CD4-positive, alpha-beta memory T cell (primary cell): Measurements from ENCODE around the gene SPON1. TPM values are rescaled to one million over a fixed set of nuclear protein-coding genes. Genes with fewer than 3 reads are reported as not detected.
A peak's percentile ranks its signal among the peaks of the same experiment; 100 is the strongest.

Experiments
- CTCF ChIA-PET: fragments of 350-600 bp; sonication (Branson Sonifier 250); formaldehyde crosslinking; loops from one replicate; lab custom pipeline; 2021; ENCODE audit warnings: inconsistent platforms; ENCODE audit not compliant: partially characterized antibody; lab: Charles Lee
- POLR2A ChIA-PET: fragments of 350-600 bp; sonication (Branson Sonifier 250); formaldehyde crosslinking; loops from one replicate; lab custom pipeline; 2021; ENCODE audit not compliant: partially characterized antibody; lab: Charles Lee
- DNase-seq, 5 donors: peaks; one replicate each; pipeline versions ENCODE4 v3.0.0 to v3.0.0-alpha.2; 2020 to 2022; ENCODE audit warnings: mixed read lengths in 1 of 5
- H3K27ac ChIP-seq: one replicate; pipeline ENCODE4 v1.7.0; 2013; ENCODE audit warnings: low read depth, low read length
- H3K27me3 ChIP-seq: 2 replicates; pipeline ENCODE4 v1.7.0; 2013; ENCODE audit warnings: mild to moderate bottlenecking, low read length, moderate library complexity; ENCODE audit not compliant: insufficient read depth
- H3K36me3 ChIP-seq: 2 replicates; pipeline ENCODE4 v1.7.0; 2013; ENCODE audit warnings: mild to moderate bottlenecking, low read length, moderate library complexity; ENCODE audit not compliant: insufficient read depth
- H3K4me1 ChIP-seq: 2 replicates; pipeline ENCODE4 v1.7.0; 2013; ENCODE audit warnings: mild to moderate bottlenecking, low read length, moderate library complexity; ENCODE audit not compliant: insufficient read depth
- H3K4me3 ChIP-seq, 2 donors: one replicate each; pipeline ENCODE4 v1.7.0; 2013; ENCODE audit warnings: low read length in 2 of 2, mild to moderate bottlenecking in 1 of 2
- H3K9me3 ChIP-seq, 2 donors: one replicate each; pipeline ENCODE4 v1.7.0; 2013; ENCODE audit warnings: low read length in 2 of 2, control low read depth in 1 of 2; ENCODE audit not compliant: control insufficient read depth in 1 of 2
- H3K27ac Mint-ChIP-seq, 7 donors: one replicate each; pipeline ENCODE4 v1.8.0; 2020 to 2021; ENCODE audit warnings: mixed read lengths in 7 of 7, mild to moderate bottlenecking in 6 of 7, inconsistent platforms in 3 of 7, moderate library complexity in 3 of 7
- H3K27me3 Mint-ChIP-seq, 2 donors: one replicate each; pipeline ENCODE4 v1.8.0; 2020 to 2021; ENCODE audit warnings: mixed read lengths in 2 of 2
- H3K36me3 Mint-ChIP-seq, 2 donors: one replicate each; pipeline ENCODE4 v1.8.0; 2020 to 2021; ENCODE audit warnings: mixed read lengths in 2 of 2, inconsistent platforms in 1 of 2, mild to moderate bottlenecking in 1 of 2
- H3K4me1 Mint-ChIP-seq, 4 donors: one replicate each; pipeline ENCODE4 v1.8.0; 2020 to 2021; ENCODE audit warnings: mixed read lengths in 4 of 4, mild to moderate bottlenecking in 1 of 4
- H3K4me3 Mint-ChIP-seq, 8 donors: one replicate each; pipeline ENCODE4 v1.8.0; 2020 to 2021; ENCODE audit warnings: mixed read lengths in 8 of 8, mild to moderate bottlenecking in 7 of 8, moderate library complexity in 6 of 8, inconsistent platforms in 3 of 8
- H3K9me3 Mint-ChIP-seq, 8 donors: one replicate each; pipeline ENCODE4 v1.8.0; 2020 to 2021; ENCODE audit warnings: mixed read lengths in 8 of 8, mild to moderate bottlenecking in 5 of 8, inconsistent platforms in 3 of 8, moderate library complexity in 1 of 8
- intact Hi-C: fragments of 100-400 bp; cut with micrococcal nuclease; formaldehyde crosslinking; loops from one replicate; pipeline ENCODE4 v1.15.1; 2023
- polyA plus RNA-seq, 2 donors: library from polyadenylated mRNA; unstranded; fragments of 300-500 nt; fragmentation: Illumina TruSeq; gene quantifications; one replicate each; pipeline ENCODE4 v1.2.3, GENCODE V29; 2021
- total RNA-seq, 2 experiments: library from RNA; stranded (reverse); gene quantifications; one replicate each; pipeline ENCODE4 v1.2.3, GENCODE V29; 2021

SPON1 gene
- total and polyA plus RNA-seq, 4 experiments from 2014 or later: 2.0 to 60.4 (median 30.6) TPM

DNA sequence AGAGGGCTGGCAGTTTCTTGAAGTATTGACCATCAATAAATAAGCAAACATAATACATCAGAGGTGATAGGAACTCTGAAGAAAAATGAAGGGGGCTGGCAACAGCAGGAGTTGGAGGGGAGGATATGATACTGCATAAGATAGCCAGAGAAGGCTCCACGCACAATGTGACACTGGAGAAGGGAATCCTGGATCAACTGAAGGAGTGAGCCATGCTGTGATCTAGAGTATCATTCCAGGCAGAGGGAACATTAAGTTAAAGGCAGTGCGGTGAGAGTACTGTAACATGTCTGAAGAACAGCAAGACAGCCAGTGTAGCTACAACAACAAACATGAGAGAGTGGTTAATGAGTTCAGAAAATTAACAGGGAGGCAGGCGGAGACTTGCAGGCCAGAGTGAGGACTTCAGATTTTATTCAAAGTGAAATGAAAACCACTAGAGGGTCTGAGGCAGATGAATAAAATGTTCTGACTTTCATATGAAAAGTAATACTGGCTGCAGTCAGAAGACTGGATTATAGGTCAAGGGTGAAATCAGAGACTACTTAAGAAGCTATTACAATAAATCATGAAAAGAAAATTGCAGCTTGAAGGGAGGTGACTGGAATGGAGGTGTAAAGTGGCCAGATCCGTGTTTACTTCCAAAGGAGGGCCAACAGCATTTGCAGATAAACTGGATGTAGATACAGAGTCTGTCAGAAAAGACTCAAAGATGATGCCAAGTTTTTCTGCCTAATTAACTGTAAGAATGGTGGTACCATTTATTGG, 347.1 kb downstream of the SPON1 start:
- Mint-ChIP-seq H3K9me3 (no peaks in the 10 kb centered on the region), H3K27ac (no peak overlapping the region), H3K36me3 (no peaks in the 10 kb centered on the region), H3K27me3 (no peaks in the 10 kb centered on the region), H3K4me3 (no peak overlapping the region), H3K4me1 (peaks cover 12 to 20% (median 19%) of the 10 kb centered on the region in 4 donors)
- H3K4me3 ChIP-seq: no peak overlapping the region
- ChIA-PET CTCF (interaction anchor here (0.7 to 2.7 kb wide), 4 partner anchors 9 to 532 kb away, joined by 3 to 30 read pairs (median 16); no protein-coding TSS in a partner anchor), POLR2A (interaction anchor here (1.7 kb wide), 1 partner anchor 71 kb away, joined by 3 read pairs; no protein-coding TSS in a partner anchor)
- no peak overlapping the region for H3K27ac ChIP-seq
- H3K27me3 ChIP-seq: no peaks in the 10 kb centered on the region
- DNase-seq: no peak
- H3K4me1 ChIP-seq: peaks cover 28% of the 10 kb centered on the region
- intact Hi-C loops: loop anchor here (2.0 to 5.0 kb wide), 4 partner anchors 48 to 532 kb away; partner anchors contain the start of gene RRAS2
- no peaks in the 10 kb centered on the region for H3K36me3 ChIP-seq
- H3K9me3 ChIP-seq: no peaks in the 10 kb centered on the region

DNA sequence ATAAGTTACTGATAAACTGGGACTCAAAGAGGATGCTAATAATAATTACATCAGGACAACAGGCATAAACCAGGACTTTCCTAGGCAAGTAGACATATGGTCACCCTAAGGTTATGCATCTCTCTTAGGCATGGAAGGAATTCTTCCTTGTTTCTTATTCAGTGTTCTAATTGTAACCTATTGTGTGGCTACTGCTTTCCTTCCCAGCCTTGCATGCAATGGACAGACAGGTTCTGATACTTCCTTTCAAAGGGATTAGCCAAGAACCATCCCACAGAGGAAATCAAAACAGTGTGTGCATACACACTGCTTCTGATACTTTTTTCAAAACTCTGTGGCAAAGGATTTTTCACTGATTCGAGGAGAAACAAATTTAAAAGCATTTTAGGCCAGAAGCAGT, 348.2 kb downstream of the SPON1 start:
- Histone ChIP-seq H3K4me1 (peaks cover 28% of the 10 kb centered on the region), H3K27ac (no peak overlapping the region), H3K4me3 (no peak overlapping the region), H3K36me3 (no peaks in the 10 kb centered on the region), H3K27me3 (no peaks in the 10 kb centered on the region), H3K9me3 (no peaks in the 10 kb centered on the region)
- Mint-ChIP-seq H3K27ac (peak overlapping the region in 1 of 7 donors; percentile 25), H3K4me3 (no peak overlapping the region), H3K36me3 (no peaks in the 10 kb centered on the region), H3K4me1 (peaks cover 15 to 29% (median 24%) of the 10 kb centered on the region in 4 donors), H3K27me3 (no peaks in the 10 kb centered on the region), H3K9me3 (no peaks in the 10 kb centered on the region)
- intact Hi-C loops: no loop called here
- POLR2A ChIA-PET: interaction anchor here (1.7 kb wide), 1 partner anchor 70 kb away, joined by 3 read pairs; no protein-coding TSS in a partner anchor
- CTCF ChIA-PET: interaction anchor here (1.7 to 4.3 kb wide), 3 partner anchors 9 to 538 kb away, joined by 3 to 30 read pairs (median 16); no protein-coding TSS in a partner anchor
- DNase-seq: no peak

DNA sequence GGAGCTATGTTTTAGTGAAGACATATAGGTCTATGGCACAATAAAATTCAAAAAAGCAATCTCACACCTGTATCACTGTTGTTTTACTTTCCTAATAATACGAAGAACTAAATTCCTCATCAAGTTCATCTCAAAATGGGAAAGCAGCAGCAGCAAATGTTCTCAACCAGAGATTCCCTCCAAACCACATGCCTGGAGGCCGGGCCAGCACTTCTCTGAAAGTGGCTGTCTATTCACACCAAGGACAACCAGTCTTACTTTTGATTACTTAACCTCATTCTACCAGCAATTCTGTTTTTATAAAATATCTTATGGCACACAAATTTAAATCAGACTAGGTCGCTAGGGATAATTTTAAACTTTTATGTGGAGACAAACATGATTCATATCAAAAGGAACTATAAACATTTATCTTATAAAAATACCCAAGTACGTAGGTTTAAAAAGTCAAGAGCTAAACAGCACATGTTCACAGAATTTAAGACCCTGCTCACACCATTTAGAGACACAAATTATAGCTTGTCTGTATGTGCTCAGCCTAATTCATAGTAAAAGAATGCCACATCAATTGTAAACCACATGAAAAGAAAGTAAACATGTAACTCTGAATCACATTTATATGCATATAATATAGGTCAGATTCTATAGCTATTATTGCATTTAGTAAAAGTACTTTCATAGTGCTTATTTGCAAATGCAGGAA, 350.4 kb downstream of the SPON1 start:
- no peak overlapping the region for H3K27ac ChIP-seq
- ChIA-PET CTCF (interaction anchor here (1.1 to 4.3 kb wide), 3 partner anchors 9 to 141 kb away, joined by 3 to 30 read pairs (median 16); no protein-coding TSS in a partner anchor), POLR2A (no interaction called here)
- no peaks in the 10 kb centered on the region for H3K27me3 ChIP-seq
- Mint-ChIP-seq H3K4me3 (peak overlapping the region in 4 of 8 donors; percentile 16 to 36 (median 34)), H3K4me1 (peaks cover 17 to 39% (median 32%) of the 10 kb centered on the region in 4 donors), H3K27ac (peak overlapping the region in 2 of 7 donors; percentile 11 to 23), H3K27me3 (no peaks in the 10 kb centered on the region), H3K36me3 (no peaks in the 10 kb centered on the region), H3K9me3 (no peaks in the 10 kb centered on the region)
- peak in 2 of 5 donors; percentile 14 to 20 for DNase-seq
- no peak overlapping the region for H3K4me3 ChIP-seq
- intact Hi-C loops: no loop called here
- H3K4me1 ChIP-seq: peaks cover 31% of the 10 kb centered on the region
- no peaks in the 10 kb centered on the region for H3K36me3 ChIP-seq
- H3K9me3 ChIP-seq: no peaks in the 10 kb centered on the region

DNA sequence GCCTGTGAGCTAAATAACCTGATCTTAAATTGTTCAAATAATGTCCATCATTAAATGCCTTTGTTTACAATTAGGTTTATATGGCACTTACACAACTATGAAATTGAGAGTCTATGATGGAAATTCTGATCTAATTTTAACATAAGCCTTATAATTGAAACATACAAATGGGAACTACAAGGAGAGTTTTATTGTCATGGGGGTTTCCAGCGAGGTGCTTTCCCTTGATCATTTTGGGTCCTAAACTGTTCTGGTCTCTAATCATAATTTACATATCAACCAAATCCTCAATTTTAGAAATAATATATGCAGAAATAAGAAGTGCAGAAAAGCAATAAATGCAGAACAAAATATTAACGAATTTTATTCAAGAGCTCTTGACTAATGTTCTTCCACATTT, 351.6 kb downstream of the SPON1 start:
- intact Hi-C loops: no loop called here
- no peak overlapping the region for H3K27ac ChIP-seq
- DNase-seq: no peak
- Mint-ChIP-seq H3K27me3 (no peaks in the 10 kb centered on the region), H3K27ac (no peak overlapping the region), H3K4me3 (peak overlapping the region in 1 of 8 donors; percentile 34), H3K9me3 (no peaks in the 10 kb centered on the region), H3K4me1 (peaks cover 22 to 51% (median 42%) of the 10 kb centered on the region in 4 donors), H3K36me3 (no peaks in the 10 kb centered on the region)
- H3K4me3 ChIP-seq: no peak overlapping the region
- POLR2A ChIA-PET: no interaction called here
- no peaks in the 10 kb centered on the region for H3K9me3 ChIP-seq
- H3K4me1 ChIP-seq: peaks cover 31% of the 10 kb centered on the region
- H3K36me3 ChIP-seq: no peaks in the 10 kb centered on the region
- no peaks in the 10 kb centered on the region for H3K27me3 ChIP-seq
- CTCF ChIA-PET: interaction anchor here (0.7 to 4.3 kb wide), 3 partner anchors 9 to 140 kb away, joined by 3 to 30 read pairs (median 16); no protein-coding TSS in a partner anchor

DNA sequence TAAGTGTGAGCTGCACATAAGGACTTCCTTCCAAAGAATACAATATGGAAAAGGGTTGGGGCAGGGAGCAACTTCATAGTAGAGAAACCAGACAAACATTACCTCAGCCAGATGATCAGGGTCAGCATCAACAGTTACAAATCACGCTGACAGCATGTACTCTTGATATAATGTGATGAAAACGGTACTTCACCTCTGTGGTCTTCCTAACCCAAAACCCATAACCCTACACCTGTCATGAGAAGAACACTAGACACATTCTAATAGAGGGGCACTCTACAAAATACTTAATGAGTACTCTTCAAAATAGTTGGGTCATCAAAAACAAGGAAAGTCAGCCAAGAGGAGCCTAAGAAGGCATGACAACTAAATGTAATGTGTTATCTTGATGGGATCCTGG, 352.6 kb downstream of the SPON1 start:
- no peak for DNase-seq
- no peak overlapping the region for H3K4me3 Mint-ChIP-seq
- H3K9me3 ChIP-seq: no peaks in the 10 kb centered on the region
- ChIA-PET POLR2A (no interaction called here), CTCF (interaction anchor here (1.1 to 4.3 kb wide), 3 partner anchors 10 to 139 kb away, joined by 3 to 30 read pairs (median 4); no protein-coding TSS in a partner anchor)
- no peak overlapping the region for H3K4me3 ChIP-seq
- no peaks in the 10 kb centered on the region for H3K9me3 Mint-ChIP-seq
- H3K36me3 ChIP-seq: no peaks in the 10 kb centered on the region
- no peaks in the 10 kb centered on the region for H3K36me3 Mint-ChIP-seq
- H3K27ac Mint-ChIP-seq: no peak overlapping the region
- intact Hi-C loops: no loop called here
- no peak overlapping the region for H3K27ac ChIP-seq
- peaks cover 29 to 60% (median 49%) of the 10 kb centered on the region in 4 donors for H3K4me1 Mint-ChIP-seq
- no peaks in the 10 kb centered on the region for H3K27me3 Mint-ChIP-seq
- H3K4me1 ChIP-seq: peaks cover 40% of the 10 kb centered on the region
- no peaks in the 10 kb centered on the region for H3K27me3 ChIP-seq
